ENCODE results near the gene TRPM5.

Gene TRPM5

GRCh38 chr11:2470495-2470894 is 26.2 kb upstream of the TRPM5 start:
- DNase-seq (ENCODE audit: low spot score) = no peak

- no peak for DNase-seq (ENCODE audit: low spot score)
Measured at GRCh38 chr11:2468363-2469235, 24.3 kb upstream of the TRPM5 start.

GRCh38 chr11:2467695-2468055 is 23.4 kb upstream of the TRPM5 start:
- DNase-seq (ENCODE audit: low spot score) = no peak

- DNase-seq (ENCODE audit: low spot score) = peak; percentile 38
Measured at GRCh38 chr11:2466869-2467694, 22.8 kb upstream of the TRPM5 start.

GRCh38 chr11:2466069-2466801 is 21.9 kb upstream of the TRPM5 start:
- DNase-seq (ENCODE audit: low spot score) = no peak

- no peak for DNase-seq (ENCODE audit: low spot score)
Measured at GRCh38 chr11:2465202-2466068, 21.1 kb upstream of the TRPM5 start.

- DNase-seq (ENCODE audit: low spot score) = no peak
Measured at GRCh38 chr11:2464451-2465165, 20.3 kb upstream of the TRPM5 start.

GRCh38 chr11:2463766-2464277 is 19.5 kb upstream of the TRPM5 start:
- no peak for DNase-seq (ENCODE audit: low spot score)

GRCh38 chr11:2462986-2463765 is 18.9 kb upstream of the TRPM5 start:
- no peak for DNase-seq (ENCODE audit: low spot score)

- DNase-seq (ENCODE audit: low spot score) = no peak
Measured at GRCh38 chr11:2462543-2462985, 18.2 kb upstream of the TRPM5 start.

GRCh38 chr11:2461956-2462542 is 17.7 kb upstream of the TRPM5 start:
- DNase-seq (ENCODE audit: low spot score) = no peak

GRCh38 chr11:2461253-2461955 is 17.1 kb upstream of the TRPM5 start:
- no peak for DNase-seq (ENCODE audit: low spot score)

GRCh38 chr11:2460540-2461252 is 16.4 kb upstream of the TRPM5 start:
- no peak for DNase-seq (ENCODE audit: low spot score)

- DNase-seq (ENCODE audit: low spot score) = no peak
Measured at GRCh38 chr11:2459796-2460531, 15.7 kb upstream of the TRPM5 start.

GRCh38 chr11:2459016-2459725 is 14.9 kb upstream of the TRPM5 start:
- DNase-seq (ENCODE audit: low spot score) = no peak

- no peak for DNase-seq (ENCODE audit: low spot score)
Measured at GRCh38 chr11:2458321-2458720, 14.0 kb upstream of the TRPM5 start.

- DNase-seq (ENCODE audit: low spot score) = no peak
Measured at GRCh38 chr11:2453436-2453835, 9.1 kb upstream of the TRPM5 start.

All from Ammon's horn (tissue), 1 donor.